ENCODE data around the gene FBXL17.

The FBXL17 gene

DNA sequence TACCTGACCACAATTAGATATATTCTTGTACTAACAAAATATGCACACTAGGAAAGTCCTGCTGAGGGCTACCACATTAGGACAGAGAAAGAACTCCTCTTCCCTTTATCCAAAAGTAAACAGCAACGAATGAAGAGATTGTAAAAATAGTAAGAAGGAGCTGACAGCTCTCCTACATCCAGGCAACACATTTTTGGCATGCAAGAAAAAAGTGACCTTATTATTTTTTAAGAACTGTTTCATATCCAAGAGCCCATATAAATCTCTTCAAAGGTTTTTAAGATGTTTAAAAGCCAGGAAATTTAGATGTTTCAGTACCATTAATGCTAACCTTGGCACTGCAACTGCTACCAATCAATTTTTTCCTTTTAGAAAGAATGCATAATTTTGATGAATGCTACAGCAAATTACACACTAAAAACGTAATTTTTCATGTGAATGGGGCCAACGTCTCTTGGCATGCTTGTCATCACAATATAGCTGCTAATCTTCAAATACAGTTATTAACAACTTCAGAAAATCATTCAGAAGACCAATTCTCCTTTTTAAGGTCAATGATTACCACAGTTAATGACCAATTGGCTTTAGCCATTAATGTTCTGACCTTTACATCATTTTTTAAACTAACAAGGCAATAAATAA lies 132.0 kb downstream of the FBXL17 start:
- DNase-seq (ENCODE audit: low spot score): no peak

- DNase-seq (ENCODE audit: low spot score): no peak
Measured at GRCh38 chr5:108249095-108249784, 132.7 kb downstream of the FBXL17 start.

DNA sequence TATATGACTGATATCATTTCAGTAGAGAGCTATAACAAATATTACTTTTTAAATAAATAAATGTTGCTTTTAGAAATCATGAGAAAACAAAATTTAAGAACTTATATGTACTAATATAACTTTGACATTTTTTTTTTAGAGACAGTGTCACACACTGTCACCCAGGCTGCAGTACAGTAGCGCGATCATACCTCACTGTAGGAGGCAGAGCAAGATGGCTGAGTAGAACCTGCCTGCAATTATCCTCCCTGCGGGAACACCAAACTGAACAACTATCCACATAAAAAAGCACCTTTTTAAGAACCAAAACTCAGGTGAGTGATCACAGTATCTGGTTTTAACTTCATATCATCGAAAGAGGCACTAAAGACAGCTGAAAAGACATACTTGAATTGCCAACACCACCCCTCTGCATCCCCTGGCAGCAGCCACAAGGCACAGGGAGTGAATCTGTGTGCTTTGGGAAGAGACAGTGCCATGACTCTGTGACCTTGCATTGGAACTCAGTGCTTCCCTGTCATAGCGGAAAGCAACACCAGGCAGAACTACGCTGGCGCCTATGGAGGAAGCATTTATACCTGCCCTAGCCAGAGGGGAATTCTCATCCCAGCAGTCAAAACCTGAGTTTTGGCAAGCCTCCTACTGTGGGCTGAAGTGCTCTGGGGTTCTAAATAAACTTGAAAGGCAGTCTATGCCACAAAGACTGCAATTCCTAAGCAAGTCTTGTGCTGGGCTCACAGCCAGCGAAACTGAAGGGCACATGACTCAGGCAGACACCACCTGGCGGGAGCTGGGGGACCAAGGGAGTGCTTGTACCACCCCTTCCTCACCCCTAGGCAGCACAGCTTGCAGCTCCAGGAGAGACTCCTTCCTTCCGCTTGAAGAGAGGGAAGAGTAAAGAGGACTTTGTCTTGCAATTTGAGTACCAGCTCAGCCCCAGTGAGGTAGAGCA lies 142.7 kb downstream of the FBXL17 start:
- no peak for DNase-seq (ENCODE audit: low spot score)

DNA sequence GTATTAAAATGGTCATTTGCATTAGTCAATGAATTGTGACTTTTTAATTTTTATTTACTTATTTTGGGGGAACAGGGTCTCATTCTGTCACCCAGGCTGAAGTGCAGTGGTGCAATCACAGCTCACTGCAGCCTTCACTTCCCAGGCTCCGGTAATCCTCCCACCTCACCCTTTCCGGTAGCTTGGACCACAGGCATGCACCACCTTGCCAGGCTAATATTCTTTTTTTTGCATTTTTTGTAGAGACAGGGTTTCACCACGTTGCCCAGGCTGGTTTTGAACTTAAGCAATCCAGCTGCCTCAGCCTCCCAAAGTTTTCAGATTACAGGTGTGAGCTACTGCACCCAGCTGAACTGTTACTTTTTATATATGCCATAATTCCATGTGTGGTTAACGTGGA lies 143.4 kb downstream of the FBXL17 start:
- no peak for DNase-seq (ENCODE audit: low spot score)

GRCh38 chr5:108233617-108234155 lies 148.2 kb downstream of the FBXL17 start:
- no peak for DNase-seq (ENCODE audit: low spot score)

DNA sequence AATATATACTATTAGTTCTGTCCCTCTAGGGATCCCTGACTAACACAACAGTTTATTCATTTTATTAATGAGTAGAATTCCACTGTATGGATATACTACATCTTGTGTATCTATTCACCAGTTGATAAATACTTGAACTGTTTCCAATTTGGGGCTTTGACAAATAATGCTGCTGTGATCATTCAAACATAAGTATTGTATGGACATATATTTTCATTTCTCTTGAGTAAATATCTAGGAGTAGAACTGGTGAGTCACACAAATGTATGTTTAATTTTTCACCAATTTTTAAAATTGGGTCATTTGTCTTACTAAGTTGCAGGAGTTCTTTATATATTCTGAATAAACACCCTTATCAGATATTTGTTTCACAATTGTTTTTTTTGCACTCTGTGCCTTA lies 149.1 kb downstream of the FBXL17 start:
- DNase-seq (ENCODE audit: low spot score): no peak

DNA sequence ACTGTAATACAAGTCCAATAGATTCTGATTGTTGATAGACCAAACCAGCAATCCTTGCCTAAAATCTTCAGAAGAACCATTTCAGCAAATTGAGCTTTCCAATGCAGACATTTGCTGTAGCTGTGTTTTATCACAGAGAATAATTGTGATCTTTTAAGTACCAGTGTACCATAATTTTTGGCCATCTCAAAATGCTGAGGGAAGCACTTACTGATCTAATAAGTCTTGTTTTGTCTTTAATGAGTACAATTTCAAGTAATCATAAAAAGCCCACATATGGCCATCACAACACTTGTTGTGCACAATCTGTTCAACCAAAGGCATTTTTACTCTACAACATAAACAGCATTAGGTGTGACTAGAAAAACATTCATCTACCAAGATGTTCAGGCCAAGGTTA lies 159.9 kb downstream of the FBXL17 start:
- no peak for DNase-seq (ENCODE audit: low spot score)

GRCh38 chr5:108220834-108221233 lies 161.1 kb downstream of the FBXL17 start:
- DNase-seq (ENCODE audit: low spot score): no peak

DNA sequence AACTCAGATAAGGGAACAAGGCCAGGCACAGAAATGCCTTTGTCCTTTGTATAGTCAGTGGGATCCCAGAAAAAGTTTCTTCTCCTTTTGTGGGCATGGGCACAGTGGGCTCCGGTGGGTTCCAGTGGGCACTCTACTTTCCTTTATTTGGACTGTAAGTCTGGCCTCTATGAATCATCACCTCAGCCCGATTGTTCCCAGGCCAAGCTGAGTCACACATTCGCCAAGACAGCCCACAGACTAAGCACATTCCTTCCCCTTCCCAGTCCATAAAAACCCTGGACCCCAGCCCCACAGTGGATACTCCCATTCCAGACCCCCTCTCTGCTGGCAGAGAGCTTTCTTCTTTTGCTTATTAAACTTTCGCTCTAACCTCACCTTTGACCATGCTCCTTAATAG lies 165.0 kb downstream of the FBXL17 start:
- DNase-seq (ENCODE audit: low spot score): no peak

- DNase-seq (ENCODE audit: low spot score): no peak
Measured at GRCh38 chr5:108214857-108215256, 167.0 kb downstream of the FBXL17 start.

DNA sequence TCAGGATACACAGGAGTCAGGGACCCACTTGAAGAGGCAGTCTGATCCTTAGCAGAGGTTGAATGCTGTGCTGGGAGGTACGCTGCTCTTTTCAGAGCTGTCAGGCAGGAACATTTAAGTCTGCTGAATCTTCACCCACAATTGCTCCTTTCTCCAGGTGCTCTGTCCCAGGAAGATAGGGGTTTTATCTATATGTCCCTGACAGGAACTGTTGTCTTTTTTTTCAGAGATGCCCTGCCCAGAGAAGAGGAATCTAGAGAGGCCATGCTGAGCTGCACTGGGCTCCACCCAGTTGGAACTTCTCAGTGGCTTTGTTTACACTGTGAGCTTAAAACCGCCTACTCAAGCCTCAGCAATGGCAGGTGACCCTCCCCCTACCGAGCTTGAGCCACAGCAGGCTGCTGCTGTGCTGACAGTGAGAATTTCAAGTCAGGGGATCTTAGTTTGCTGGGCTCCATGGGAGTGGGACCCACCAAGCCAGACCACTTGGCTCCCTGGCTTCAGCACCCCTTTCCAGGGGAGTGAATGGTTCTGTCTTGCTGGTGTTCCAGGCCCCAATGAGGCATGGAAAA lies 169.0 kb downstream of the FBXL17 start:
- no peak for DNase-seq (ENCODE audit: low spot score)

- DNase-seq (ENCODE audit: low spot score): no peak
Measured at GRCh38 chr5:108206707-108207106, 175.2 kb downstream of the FBXL17 start.

DNA sequence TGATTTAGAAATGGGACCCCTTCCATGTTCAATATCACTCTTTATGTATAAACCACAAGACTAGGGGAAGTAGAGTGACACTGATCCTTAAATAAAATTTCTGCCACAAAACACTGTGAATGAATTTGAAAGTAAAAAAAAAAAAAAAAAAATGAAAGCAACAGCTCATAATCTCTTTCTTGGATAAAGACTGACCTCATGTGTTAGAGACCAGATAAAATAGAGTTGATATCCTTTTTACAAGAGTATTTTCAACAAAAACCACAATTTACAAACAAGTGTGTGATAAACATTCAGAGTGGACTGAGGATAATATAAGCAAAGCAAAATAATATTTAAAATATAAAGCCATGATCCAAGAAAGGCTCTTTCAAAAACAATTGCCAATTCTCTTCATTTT lies 180.2 kb downstream of the FBXL17 start:
- no peak for DNase-seq (ENCODE audit: low spot score)

DNA sequence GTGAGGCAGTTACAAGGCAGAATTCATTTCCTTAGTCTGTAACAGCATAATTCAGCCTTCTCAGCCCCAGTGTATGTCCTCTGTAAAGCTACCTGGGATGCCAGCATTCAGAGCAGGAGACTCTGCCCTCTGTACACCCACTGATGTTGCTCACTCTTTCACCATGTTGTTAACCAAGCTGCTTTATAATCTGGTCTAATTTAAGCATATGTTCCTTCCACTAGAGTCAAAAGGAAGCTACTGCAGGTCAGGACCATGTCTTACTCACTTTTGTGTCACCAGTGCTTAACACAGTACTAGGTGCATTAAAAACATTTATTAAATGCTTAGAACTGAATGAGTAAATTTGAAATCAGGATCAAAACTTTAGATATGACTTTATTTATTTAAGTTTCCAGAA lies 185.6 kb downstream of the FBXL17 start:
- no peak for DNase-seq (ENCODE audit: low spot score)

- DNase-seq (ENCODE audit: low spot score): no peak
Measured at GRCh38 chr5:108193021-108193795, 188.7 kb downstream of the FBXL17 start.

- DNase-seq (ENCODE audit: low spot score): no peak
Measured at GRCh38 chr5:108184940-108185339, 197.0 kb downstream of the FBXL17 start.

DNA sequence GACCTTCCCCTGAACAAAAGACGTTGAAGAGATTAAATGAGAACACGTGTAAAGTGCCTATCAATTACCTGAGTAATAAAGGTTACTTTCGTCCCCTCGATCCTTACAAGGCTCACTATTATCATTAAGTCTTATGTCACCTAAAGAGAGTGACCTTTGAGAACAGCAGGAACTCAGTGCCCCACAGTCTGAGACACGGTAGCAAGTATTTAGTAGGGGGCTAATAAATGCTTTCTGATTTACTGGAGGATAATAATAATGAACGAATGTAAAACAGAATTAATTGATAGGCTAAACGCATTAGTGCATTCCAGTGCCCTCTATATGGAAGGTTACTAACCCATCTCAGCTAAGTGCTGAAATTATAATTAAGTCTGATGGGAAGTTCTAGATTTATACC lies 199.9 kb downstream of the FBXL17 start:
- DNase-seq (ENCODE audit: low spot score): no peak

DNA sequence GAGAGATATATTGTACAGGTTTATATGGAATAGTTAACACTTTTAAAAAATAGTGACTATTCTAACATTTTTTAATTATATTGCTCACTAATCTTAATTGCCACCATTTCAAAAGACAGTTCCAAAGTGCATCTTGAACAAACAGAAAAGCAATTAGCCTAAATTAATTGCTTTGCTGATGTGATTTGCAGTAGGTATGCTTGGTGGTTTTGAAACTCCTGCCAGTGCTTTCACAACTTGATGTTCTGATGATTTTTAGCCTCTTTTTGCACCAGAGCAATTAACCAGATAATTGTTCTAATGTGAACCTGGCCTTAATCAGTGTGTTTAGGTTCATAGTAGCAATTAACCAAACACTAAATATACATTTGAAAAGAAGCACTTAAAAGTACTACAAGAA lies 207.6 kb downstream of the FBXL17 start:
- no peak for DNase-seq (ENCODE audit: low spot score)

- DNase-seq (ENCODE audit: low spot score): no peak
Measured at GRCh38 chr5:108171759-108172158, 210.1 kb downstream of the FBXL17 start.

DNA sequence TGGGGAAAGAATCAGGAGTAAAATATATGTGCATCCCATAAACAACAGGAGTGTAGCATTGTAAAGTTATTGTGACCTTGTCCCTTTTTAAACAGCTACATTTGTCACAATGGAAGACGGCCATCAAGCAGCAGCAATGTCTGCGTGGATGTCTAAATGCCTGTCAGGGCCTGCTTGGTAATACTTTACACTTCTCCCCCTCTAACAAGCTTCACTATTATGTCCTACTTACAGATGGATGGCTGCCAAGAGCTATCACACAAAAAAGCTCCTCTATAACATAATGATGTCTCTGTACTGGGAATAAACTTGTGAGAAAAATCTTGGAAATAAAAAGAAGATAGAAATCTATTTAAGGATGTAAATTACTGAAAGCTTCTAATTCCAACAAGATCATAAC lies 213.0 kb downstream of the FBXL17 start:
- no peak for DNase-seq (ENCODE audit: low spot score)

DNA sequence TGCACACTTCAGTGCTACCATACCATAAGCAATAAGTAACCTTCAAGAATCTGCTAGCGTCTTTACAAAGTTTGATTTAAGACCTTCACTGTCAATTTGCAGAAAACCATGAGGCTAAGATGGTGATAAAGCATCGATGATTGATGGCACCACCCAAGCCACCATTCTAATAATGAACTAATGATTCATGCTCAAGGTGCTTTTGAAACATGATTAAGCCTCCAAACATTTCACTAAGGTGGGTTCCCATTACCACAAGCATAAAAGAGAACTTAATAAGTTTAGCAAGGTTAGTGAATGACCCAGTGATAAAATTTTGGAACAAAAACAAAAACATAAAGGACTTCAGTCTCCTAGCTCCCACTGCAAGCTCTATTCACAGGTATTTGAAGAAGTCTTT lies 214.7 kb downstream of the FBXL17 start:
- no peak for DNase-seq (ENCODE audit: low spot score)

All from SK-N-DZ (cell line).